22Rv1 (cell line): ENCODE data around the gene LRP11.

Source experiments
- CTCF ChIP-seq: fragments of 450-650 bp; IDR thresholded peaks from 2 replicates; pipeline ENCODE4 v1.5.1; 2017; ENCODE audit warnings: mild to moderate bottlenecking
- ZFX ChIP-seq: fragments of 450-650 bp; IDR thresholded peaks from 2 replicates; pipeline ENCODE4 v1.6.1; 2017; ENCODE audit warnings: antibody characterized with exemption, borderline replicate concordance

- TF ChIP-seq CTCF (no peak), ZFX (no peak)
Observed at GRCh38 chr6:149860834-149861602, 3.1 kb downstream of the LRP11 start.
